GM18508 (cell line): Measurements from ENCODE around the gene NLGN4X.

Experiments
- ATAC-seq: cut with Tn5 transposase; IDR thresholded peaks from one replicate; pipeline ENCODE4 v1.9.1; 2021; ENCODE audit warnings: moderate number of reproducible peaks; ENCODE audit not compliant: insufficient read depth, unreplicated experiment

Gene NLGN4X

DNA sequence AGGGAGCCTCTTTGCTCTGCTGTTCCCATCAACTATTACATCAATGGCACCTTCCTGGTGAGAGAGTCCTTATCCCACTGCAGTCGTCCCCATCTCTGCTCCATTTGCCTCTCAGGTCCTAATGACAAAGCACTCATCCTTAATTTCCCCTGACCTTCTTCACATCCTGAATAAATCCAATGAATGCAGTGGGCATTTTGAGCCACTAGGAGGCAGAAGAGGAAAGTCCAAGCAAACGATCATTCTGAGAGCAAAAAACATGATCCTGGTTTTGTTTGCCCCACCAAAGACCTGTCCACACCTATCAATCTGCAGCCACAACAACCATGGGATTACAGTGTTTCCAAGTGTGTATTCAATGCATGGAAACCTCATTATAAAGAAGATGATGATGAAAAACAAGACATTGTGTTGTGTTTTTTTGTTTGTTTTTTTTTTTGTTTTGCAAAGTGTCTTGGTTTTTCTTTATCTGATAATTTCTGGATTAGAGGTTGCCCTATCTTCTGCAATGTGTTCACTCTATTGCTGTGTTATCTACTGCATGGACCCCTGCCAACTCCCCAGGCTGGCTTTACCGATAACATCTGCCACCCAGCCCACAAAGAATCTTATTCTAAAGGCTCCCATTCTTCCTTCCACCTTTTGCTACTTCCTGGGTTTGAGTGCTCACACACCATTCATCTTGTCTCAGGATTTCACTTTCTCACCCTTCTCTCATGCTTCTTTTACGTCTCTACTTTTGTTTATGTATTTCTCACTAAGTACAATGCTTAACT is 207.2 kb downstream of the NLGN4X start:
- no peak for ATAC-seq

DNA sequence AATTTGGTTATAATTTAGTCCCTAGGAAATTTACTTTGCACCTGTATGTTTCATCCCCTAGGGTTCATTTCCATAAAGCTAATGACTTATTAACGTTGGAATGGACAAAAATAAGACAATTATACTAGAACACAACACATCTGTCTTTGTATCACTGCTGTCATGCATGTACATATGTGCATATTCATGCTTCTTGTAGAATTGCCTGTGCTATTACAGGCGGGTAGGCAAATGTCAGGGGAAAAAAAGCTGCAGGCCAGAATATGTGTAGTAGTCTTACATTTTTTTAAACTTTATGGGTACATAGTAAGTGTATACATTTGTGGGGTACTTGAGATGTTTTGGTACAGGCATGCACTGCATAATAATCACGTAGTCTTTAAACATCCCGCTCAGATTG is 209.6 kb downstream of the NLGN4X start:
- no peak for ATAC-seq

DNA sequence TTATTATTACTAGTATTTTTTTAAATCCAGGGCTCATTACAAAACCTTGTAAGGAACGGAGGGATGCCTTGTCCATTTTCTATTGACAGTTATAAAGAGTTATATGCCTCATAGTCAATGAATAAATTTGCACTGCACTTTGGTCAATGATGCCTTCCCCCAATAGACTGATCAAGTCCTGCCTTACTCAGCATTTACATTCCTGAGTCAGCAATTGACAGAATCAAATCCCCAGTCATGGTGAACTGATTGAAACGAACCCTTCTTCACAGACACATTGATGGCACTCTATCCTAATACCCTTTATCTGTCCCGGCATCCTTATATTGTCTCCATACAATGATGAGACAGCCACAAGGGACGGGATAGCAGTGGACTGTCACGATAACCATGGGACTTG is 213.2 kb downstream of the NLGN4X start:
- no peak for ATAC-seq

DNA sequence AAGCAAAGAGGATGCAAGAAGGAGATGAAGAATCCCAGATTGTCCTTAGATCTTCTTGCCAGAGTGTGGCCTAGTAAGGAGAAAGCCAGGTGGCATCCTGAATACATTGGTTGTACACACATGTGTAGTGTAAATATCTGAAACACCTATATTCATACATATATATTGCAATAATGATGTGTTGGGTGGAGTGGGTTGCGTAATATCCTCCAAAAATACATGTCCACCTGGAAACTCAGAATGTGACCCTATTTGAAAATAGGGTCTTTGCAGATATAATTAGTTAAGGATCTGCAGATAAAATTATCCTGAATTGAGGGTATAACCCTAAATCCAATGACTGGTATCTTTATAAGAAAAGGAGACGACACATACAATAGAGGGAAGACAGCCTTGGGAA is 216.3 kb downstream of the NLGN4X start:
- ATAC-seq, result no peak

DNA sequence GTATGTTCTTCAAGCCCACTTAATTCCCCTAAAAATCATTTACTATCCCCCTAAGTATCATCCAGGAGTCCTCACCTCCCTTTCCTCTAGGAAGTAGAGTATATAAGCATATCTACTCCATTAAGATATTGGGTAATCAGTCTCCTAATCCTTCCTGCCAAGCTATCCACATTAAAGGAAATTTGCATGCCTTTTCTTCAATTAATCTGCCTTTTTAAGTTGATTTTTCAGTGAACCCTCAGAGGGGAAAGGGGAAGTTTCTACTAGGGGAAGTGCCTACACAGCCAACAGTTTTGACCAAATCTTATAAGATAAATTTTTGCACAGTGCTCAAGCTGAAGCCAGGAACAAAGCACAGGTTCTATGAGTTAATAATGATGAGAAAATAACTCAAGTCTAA is 222.8 kb downstream of the NLGN4X start:
- no peak for ATAC-seq

DNA sequence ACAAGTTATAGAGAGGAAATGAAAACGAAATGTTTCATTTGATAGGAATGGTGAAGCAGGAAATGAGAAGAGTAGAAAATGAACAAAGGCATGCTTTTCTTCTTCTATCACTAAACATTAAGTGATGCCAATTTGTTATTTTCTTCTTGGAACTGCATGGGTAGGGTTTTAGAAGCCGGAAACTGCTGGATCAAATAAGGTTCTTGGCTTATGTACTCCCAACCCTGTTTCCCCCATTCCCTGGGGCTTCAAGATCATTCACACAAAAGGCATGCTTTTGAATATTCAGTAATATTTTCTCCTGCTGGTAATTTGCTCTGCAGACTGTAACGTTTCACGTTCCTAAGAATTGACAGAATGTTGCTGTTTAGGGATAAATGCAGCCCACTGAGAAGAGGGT is 224.1 kb downstream of the NLGN4X start:
- no peak for ATAC-seq

DNA sequence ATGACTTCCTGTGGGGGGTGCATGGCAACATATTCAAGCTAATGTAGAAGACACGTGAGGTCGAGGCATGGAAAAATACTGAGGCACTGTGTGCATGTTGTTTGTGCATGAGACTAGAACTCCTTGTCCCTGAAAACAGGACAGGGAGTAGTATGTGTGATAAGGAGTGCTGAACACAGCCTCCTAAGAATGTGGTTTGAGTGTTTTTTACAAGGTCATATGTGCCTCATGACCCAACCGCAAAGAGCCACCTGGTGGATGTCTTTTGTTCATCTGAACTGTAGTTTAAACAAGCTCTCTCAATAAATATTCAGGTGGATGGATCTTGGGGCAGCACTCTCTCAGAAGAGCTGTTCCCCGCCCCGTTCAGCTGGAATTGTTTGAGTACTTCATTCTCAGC is 226.6 kb downstream of the NLGN4X start:
- ATAC-seq, result no peak

DNA sequence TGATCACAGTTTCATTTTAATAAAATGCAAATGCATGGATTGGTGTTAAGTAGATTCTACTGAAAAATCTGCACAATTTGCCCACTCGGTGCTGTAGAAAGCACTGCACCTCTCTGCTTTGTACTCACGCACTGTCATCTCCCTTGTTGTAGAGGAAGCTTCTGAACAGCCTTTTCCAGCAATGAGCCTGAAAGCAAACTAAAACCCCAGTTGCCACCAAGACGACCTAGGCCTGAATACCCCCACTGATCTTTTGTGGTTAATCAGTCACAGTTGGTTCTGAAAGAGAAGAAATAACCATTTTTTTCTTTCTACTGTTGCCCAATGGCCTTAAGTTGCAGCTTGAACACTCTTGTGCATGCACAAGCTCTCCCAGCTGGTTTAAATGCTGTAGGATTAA is 229.8 kb downstream of the NLGN4X start:
- ATAC-seq, result no peak

DNA sequence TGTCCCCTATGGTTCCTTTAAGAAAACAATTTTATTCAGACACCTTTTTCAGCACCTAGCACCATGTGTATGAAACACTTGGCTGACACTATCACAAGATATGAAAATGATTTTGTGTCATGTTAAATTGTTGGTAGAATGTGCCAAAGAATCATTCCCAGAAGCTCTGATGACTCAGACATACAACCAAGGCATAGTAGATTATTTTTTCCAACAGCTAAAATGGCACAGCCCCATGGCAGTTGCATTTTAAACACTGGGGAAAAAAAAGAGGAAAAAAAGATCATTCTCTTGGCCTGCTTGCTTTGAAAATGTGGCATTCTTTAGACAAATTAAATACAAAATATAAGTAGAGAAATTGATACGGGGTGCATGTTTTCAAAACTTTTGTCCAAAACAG is 230.2 kb downstream of the NLGN4X start:
- ATAC-seq, result no peak

DNA sequence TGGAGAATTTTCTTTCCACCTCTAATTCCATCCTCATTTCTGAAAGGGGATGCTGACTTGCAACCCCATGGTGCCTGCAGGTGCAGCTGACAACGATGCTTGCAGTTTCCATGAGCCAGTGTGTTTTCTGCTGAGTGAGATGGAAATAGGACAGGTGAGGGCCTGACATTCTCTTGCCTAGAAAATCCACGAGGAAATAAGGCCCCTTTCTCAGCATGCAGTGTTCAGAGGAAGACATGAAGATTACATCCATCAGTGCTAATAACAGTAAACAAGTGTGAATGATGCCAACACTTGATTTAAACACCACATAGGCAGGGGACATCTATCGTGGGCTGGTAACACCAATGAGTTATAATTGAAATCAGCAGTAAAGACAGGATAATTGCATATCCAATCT is 237.3 kb downstream of the NLGN4X start:
- ATAC-seq, result no peak

DNA sequence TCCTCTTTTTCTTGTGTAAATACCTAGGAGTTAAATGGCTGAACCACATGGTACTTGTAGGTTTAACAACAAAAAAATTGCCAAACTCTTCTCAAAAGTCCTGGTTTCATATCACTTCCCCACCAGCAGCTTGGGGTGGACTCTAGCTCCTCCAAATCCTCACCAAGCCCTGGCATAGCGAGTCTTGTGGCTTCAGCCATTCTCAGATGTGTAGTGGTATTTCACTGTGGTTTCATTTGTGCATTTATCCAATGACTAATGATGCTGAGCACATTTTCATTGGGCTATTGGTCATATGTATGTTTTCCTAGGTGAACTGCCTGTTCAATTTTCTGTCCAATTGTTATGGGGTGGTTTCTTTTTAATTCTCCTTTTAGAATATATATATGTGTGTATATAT is 249.3 kb downstream of the NLGN4X start:
- ATAC-seq, result no peak

DNA sequence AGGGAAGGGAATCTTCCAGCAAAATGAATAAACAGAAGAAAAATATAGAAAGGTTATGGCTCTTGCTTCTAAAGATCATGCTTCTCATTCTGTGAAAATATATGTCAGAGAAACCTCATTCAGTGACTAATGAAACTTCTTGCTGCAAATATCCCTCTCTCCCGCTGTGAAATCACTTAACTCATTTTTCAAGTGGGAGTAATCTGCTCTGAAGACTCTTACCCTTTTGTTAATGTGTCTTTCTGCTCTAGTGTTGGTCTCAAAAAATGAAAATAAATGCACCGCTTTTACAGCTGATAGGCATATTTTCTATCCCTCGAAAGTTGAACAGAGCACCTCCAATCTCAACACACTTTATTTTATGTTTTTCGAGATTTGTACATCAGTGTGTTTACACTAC is 252.3 kb downstream of the NLGN4X start:
- no peak for ATAC-seq

DNA sequence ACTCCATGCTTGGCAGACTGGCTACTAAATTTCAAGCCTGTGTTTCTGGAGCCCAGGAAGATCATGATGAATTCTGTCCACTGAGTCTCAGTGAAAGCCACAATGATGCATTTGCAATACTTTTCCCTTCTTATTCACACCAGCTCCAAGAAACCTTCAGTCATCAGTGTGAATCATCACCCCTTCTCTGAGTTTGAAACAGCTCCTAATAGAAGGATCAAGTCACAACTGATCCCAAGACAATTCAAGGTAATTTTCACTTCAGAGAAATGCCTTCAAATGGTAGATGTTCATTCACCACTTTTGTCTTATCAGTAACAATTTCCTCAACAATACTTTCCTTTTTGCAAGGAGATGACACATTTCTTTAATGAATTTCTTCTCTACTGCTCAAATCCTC is 257.4 kb downstream of the NLGN4X start:
- ATAC-seq, result no peak

DNA sequence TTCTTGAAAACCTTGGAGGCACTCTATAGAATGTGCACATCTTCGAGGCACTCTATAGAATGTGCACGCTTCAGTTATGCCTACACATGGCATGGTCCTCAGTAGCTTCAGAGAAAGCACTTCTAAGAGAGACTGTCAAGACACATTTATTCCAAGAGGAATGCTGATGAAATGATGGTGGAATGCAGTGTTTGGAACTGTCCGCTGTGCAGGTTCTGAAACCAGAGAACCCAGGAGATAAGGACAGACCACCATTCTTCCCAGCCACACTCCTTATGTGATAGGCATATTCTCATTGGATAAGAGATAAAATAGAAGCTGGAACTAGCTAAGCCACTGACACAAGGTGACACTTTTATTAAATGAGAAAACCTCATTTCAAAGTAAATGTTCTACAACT is 263.3 kb downstream of the NLGN4X start:
- ATAC-seq, result no peak

DNA sequence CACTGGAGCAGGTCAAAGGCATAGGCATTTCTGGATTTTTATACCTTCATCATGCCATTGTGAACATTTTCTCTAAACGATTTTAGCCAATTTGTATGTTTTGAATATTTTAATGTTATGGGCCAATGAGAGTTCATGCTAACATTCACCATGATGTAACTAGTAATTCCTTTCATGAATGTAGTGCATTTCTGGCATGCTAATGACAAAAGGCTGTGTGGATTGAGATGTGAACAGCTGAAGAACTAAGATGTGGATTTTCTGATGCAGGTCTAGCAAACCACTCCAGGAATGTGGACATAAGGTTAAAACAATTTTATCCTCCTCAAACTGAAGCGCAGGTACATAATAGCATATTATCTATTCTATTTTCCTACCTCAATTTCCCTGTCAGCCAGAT is 269.4 kb downstream of the NLGN4X start:
- ATAC-seq, result no peak

DNA sequence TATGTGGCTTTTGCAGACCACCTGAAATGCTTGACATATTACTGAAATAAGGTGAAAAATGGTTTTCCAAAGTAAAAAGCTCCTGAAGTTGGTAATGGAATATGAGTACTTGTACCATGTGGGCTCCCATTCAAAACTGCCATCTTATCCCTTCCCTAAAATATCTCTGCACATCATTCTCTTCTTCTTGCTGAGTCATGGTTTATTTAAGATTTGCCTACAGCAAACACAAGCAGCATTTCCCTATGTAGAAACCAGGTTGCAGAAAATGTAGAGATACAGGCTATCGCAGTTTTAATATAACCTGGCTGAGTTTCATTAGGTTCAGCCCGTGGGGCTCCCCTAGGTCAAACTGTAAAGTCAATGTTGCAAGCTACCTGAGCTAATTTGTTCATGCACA is 270.1 kb downstream of the NLGN4X start:
- no peak for ATAC-seq

DNA sequence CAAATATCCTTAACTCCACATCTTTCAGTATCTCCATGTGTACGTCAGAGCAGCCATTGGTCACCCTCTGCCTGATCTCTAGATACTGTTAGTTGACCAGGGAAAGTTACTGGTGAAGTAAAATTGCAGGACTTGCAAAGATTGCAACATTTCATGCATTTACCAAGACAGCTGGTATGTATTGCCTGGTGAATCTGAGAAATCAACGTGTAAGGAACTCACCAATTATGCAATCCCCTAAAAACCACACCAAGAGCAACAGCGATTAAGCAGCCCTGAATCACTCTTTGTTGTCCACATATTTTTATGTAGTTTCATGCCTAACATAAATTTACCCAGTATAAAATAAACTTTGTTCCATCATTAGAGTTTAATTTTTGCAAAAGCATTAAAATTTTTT is 271.2 kb downstream of the NLGN4X start:
- ATAC-seq, result no peak

DNA sequence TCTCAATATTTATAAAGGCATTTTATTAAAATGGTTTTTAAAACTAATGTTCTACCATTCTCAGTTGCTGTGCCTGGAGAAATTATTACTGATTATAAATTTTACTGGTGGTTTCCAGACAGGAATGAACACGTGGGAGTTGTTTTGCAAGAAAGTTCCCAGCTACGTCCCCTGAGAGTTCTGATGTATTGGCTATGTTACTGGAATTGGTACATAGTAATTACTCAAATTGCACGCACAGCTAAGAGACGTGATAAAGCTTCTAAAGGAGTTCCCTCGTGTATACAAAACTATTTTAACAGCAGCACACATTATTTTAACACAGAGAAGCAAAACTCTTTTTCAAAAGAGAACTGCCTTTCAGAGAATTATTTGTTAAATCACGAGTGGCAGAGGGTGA is 292.2 kb downstream of the NLGN4X start:
- no peak for ATAC-seq

DNA sequence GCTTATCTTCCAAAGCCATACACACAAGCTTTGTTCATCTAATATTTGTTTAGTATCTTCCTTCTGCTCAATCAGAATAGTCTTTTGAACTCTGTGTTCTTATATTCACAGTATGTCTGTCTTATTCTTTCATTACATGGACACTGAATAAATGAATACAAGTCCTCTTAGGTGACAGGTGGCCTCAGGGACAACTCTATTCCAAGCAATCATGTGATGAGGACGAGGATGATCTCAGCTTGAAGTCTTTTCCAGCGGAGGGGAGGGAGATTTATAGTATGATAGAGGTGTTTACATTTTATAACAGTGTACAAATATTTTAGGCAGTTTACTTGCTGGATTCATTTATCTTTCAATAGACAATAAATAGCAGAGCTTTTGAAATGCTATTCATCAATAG is 300.4 kb downstream of the NLGN4X start:
- ATAC-seq, result no peak

DNA sequence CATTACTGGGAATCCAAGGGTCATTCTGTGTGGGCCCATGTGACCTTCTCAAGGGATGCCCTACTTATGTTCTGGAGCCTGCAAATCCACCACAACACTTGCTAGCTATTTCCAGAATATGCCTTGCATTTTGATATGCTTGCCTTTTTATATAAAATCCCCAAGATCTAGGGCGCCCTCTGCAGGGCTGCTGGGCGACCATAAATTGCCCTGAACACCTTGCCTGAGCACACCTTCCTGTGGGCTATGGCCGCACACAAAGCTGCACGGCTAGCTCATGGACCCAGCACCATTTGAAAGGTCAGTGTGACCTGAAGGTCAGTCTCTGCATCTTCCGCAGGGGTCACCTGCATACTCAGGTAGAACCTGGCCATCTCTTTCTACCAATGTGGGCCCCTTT is 311.7 kb downstream of the NLGN4X start:
- ATAC-seq, result no peak

DNA sequence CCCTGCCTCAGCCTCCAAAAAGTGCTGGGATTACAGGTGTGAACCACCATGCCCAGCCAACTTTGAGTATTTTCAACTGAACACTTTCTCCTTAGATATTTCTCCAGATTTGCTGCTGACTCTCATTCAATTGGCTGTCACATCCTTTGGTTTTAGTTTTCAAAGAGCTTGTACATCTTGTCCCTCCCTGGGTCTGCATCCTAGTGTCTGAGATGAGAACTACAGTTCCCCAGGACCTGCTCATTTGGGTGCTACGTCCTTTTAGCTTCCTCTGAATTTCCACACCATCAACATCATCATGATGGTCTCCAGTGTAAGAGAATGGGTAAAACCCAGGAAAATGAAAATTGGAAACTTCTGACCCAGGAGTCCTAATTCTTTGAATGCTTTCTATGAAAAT is 312.9 kb downstream of the NLGN4X start:
- ATAC-seq, result no peak

DNA sequence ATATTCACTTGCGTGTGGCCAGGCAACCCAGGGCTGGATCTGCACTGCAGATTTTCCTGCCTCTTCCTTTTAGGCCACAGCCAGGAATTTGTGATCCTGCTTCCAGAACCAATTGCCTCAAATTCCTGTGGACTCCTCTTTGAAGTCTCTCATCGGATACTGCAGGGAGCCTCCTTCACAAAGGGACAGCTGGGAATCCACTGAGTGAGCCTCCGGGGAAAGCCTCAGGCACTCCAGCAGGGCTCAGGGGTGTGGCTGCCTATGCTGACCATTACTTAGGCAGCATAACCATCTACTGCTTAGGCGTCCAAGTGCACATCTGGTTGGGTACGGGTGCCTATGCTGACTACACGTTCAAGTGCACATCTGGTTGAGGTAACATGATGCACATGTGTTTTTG is 321.5 kb downstream of the NLGN4X start:
- ATAC-seq, result no peak
